Uterus (tissue), 2 donors: ENCODE data around the gene ATP11B.

ENCODE experiments used
- POLR2A ChIP-seq, 2 donors: fragments of 450-650 bp; IDR thresholded peaks; one replicate each; pipeline ENCODE4 v1.6.1; 2016; ENCODE audit warnings: antibody characterized with exemption in 2 of 2, mild to moderate bottlenecking in 1 of 2, moderate library complexity in 1 of 2
- TF ChIP-seq, protein P1 (sequence below), 4 experiments: fragments of 200-600 bp in 2 of 4; fragments of 450-650 bp in 2 of 4; sonication (generic) in 2 of 4; IDR thresholded peaks; one replicate each; pipeline ENCODE4 v1.5.1; 2016 to 2019; ENCODE audit warnings: antibody characterized with exemption in 4 of 4, mild to moderate bottlenecking in 2 of 4, moderate library complexity in 1 of 4

DNA sequence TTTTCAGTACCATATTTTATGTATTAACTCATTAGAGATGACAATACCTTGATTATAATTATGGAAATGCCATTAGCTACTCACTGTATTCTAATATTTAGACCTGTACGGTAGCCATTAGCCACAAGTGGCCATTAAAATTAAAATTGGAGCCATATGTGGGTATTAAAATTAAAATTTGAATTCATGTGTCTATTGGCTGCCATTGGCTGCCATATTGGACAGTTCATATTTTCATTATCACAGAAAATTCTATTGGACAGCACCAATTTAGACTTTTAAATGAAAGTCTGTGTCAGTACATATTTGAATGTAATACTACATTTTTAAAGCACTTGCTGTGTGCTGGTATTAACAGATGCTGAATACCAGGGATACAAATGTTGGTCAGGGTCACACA, 3.0 kb downstream of the ATP11B start:
- TF ChIP-seq, protein P1, sequence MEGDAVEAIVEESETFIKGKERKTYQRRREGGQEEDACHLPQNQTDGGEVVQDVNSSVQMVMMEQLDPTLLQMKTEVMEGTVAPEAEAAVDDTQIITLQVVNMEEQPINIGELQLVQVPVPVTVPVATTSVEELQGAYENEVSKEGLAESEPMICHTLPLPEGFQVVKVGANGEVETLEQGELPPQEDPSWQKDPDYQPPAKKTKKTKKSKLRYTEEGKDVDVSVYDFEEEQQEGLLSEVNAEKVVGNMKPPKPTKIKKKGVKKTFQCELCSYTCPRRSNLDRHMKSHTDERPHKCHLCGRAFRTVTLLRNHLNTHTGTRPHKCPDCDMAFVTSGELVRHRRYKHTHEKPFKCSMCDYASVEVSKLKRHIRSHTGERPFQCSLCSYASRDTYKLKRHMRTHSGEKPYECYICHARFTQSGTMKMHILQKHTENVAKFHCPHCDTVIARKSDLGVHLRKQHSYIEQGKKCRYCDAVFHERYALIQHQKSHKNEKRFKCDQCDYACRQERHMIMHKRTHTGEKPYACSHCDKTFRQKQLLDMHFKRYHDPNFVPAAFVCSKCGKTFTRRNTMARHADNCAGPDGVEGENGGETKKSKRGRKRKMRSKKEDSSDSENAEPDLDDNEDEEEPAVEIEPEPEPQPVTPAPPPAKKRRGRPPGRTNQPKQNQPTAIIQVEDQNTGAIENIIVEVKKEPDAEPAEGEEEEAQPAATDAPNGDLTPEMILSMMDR (IDR thresholded peaks at IDR 0.05): no peak
- TF ChIP-seq POLR2A (IDR thresholded peaks at IDR 0.05): no peak
